Lower lobe of right lung (tissue), 2 donors: ENCODE measurements around the gene GALNTL6. TPM values are rescaled to one million over a fixed set of nuclear protein-coding genes. Genes with fewer than 3 reads are reported as not detected.

Experiments used
- ATAC-seq, 2 donors: fragments of 200-7000 bp; cut with Tn5 transposase; one replicate each; pipeline ENCODE4 v1.9.1; 2020 to 2022; ENCODE audit warnings: mild to moderate bottlenecking in 2 of 2, moderate library complexity in 2 of 2
- DNase-seq: peaks from one replicate; pipeline ENCODE4 v3.0.0-alpha.2; 2020
- H3K27ac ChIP-seq: fragments of 200-600 bp; one replicate; pipeline ENCODE4 v1.8.0; 2022
- H3K27me3 ChIP-seq: fragments of 200-600 bp; one replicate; pipeline ENCODE4 v1.8.0; 2022; ENCODE audit warnings: low read depth
- H3K36me3 ChIP-seq: fragments of 200-600 bp; one replicate; pipeline ENCODE4 v1.8.0; 2022; ENCODE audit warnings: mild to moderate bottlenecking
- H3K4me1 ChIP-seq: fragments of 200-600 bp; one replicate; pipeline ENCODE4 v1.8.0; 2022
- H3K4me3 ChIP-seq: fragments of 200-600 bp; one replicate; pipeline ENCODE4 v1.8.0; 2022; ENCODE audit warnings: mild to moderate bottlenecking
- H3K9me3 ChIP-seq: fragments of 200-600 bp; one replicate; pipeline ENCODE4 v1.8.0; 2022
- intact Hi-C: fragments of 100-400 bp; cut with DNase I; formaldehyde crosslinking; loops from one replicate; pipeline ENCODE4 v1.11.0; 2022
- total RNA-seq: library from RNA; stranded (reverse); fragmentation: NEBNext Ultra II Directional; extraction: Animal tissue kit (Norgen Biotek cat#: 25700); gene quantifications from one replicate; pipeline ENCODE4 v1.2.1, GENCODE V29; 2021
- TF ChIP-seq, protein P1 (sequence below): fragments of 200-600 bp; IDR thresholded peaks from one replicate; pipeline ENCODE4 v1.8.0; 2022; ENCODE audit warnings: antibody characterized with exemption, mild to moderate bottlenecking
- donor health status: DM: no; HTN: yes; CAD: no; lungs with severe emphysema.

The GALNTL6 gene
- total RNA-seq, 1 donor from 2014 or later: not detected

DNA sequence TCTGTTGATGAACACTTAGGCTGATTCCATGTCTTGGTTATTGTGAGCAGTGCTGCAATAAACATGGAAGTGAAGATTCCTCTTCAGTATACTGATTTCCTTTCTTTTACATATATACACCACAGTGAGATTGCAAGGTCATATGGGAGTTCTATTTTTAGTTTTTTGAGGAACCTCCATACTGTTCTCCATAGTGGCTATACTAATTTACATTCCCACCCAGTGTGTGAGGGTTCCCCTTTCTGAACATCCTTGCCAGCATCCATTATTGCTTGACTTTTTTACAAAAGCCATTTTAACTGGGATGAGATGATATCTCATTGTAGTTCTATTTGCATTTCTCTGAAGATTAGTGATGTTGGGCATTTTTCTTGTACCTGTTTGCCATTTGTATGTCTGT is 1274.9 kb downstream of the GALNTL6 start:
- no peak overlapping the region for H3K4me3 ChIP-seq
- intact Hi-C loops: no loop called here
- DNase-seq: no peak
- no peaks in the 10 kb centered on the region for H3K4me1 ChIP-seq
- H3K36me3 ChIP-seq: no peaks in the 10 kb centered on the region
- H3K27ac ChIP-seq: no peak overlapping the region
- H3K27me3 ChIP-seq: no peaks in the 10 kb centered on the region
- no peak for ATAC-seq
- no peaks in the 10 kb centered on the region for H3K9me3 ChIP-seq
- TF ChIP-seq, protein P1, sequence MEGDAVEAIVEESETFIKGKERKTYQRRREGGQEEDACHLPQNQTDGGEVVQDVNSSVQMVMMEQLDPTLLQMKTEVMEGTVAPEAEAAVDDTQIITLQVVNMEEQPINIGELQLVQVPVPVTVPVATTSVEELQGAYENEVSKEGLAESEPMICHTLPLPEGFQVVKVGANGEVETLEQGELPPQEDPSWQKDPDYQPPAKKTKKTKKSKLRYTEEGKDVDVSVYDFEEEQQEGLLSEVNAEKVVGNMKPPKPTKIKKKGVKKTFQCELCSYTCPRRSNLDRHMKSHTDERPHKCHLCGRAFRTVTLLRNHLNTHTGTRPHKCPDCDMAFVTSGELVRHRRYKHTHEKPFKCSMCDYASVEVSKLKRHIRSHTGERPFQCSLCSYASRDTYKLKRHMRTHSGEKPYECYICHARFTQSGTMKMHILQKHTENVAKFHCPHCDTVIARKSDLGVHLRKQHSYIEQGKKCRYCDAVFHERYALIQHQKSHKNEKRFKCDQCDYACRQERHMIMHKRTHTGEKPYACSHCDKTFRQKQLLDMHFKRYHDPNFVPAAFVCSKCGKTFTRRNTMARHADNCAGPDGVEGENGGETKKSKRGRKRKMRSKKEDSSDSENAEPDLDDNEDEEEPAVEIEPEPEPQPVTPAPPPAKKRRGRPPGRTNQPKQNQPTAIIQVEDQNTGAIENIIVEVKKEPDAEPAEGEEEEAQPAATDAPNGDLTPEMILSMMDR: no peak
